CD8-positive, alpha-beta memory T cell (primary cell): ENCODE measurements around the gene ATG9A. TPM values are rescaled to one million over a fixed set of nuclear protein-coding genes. Genes with fewer than 3 reads are reported as not detected.

Experiments
- CTCF ChIA-PET: fragments of 350-600 bp; sonication (Branson Sonifier 250); formaldehyde crosslinking; loops from one replicate; lab custom pipeline; 2021; ENCODE audit warnings: antibody characterized with exemption; lab: Charles Lee
- POLR2A ChIA-PET: fragments of 350-600 bp; sonication (Branson Sonifier 250); formaldehyde crosslinking; loops from one replicate; lab custom pipeline; 2021; ENCODE audit warnings: antibody characterized with exemption; lab: Charles Lee
- DNase-seq, 5 donors: peaks; one replicate each; pipeline versions ENCODE4 v3.0.0 to v3.0.0-alpha.2; 2020 to 2022; ENCODE audit warnings: mixed read lengths in 1 of 5
- H3K27ac ChIP-seq: one replicate; pipeline ENCODE4 v1.7.0; 2013; ENCODE audit warnings: low read depth, mild to moderate bottlenecking, low read length, moderate library complexity
- H3K27me3 ChIP-seq: 2 replicates; pipeline ENCODE4 v1.7.0; 2013; ENCODE audit warnings: low read length, mild to moderate bottlenecking; ENCODE audit not compliant: insufficient read depth, poor library complexity, severe bottlenecking
- H3K36me3 ChIP-seq: 2 replicates; pipeline ENCODE4 v1.7.0; 2013; ENCODE audit warnings: mild to moderate bottlenecking, low read length, moderate library complexity; ENCODE audit not compliant: insufficient read depth
- H3K4me1 ChIP-seq: 2 replicates; pipeline ENCODE4 v1.7.0; 2013; ENCODE audit warnings: mild to moderate bottlenecking, low read length, moderate library complexity; ENCODE audit not compliant: insufficient read depth
- H3K4me3 ChIP-seq: 2 replicates; pipeline ENCODE4 v1.7.0; 2013; ENCODE audit warnings: mild to moderate bottlenecking, low read length
- H3K9me3 ChIP-seq: 2 replicates; pipeline ENCODE4 v1.7.0; 2013; ENCODE audit warnings: mild to moderate bottlenecking, low read length
- H3K27ac Mint-ChIP-seq, 8 donors: one replicate each; pipeline ENCODE4 v1.8.0; 2020 to 2021; ENCODE audit warnings: mixed read lengths in 8 of 8, mild to moderate bottlenecking in 6 of 8, inconsistent platforms in 3 of 8, moderate library complexity in 3 of 8
- H3K27me3 Mint-ChIP-seq, 2 donors: one replicate each; pipeline ENCODE4 v1.8.0; 2020 to 2021; ENCODE audit warnings: mixed read lengths in 2 of 2, mild to moderate bottlenecking in 1 of 2, moderate library complexity in 1 of 2
- H3K36me3 Mint-ChIP-seq, 3 donors: one replicate each; pipeline ENCODE4 v1.8.0; 2020 to 2021; ENCODE audit warnings: mixed read lengths in 3 of 3, inconsistent platforms in 1 of 3, mild to moderate bottlenecking in 1 of 3
- H3K4me1 Mint-ChIP-seq, 3 donors: one replicate each; pipeline ENCODE4 v1.8.0; 2020 to 2021; ENCODE audit warnings: mixed read lengths in 3 of 3, inconsistent platforms in 1 of 3, mild to moderate bottlenecking in 1 of 3
- H3K4me3 Mint-ChIP-seq, 7 donors: one replicate each; pipeline ENCODE4 v1.8.0; 2020 to 2021; ENCODE audit warnings: mixed read lengths in 7 of 7, mild to moderate bottlenecking in 6 of 7, moderate library complexity in 4 of 7, inconsistent platforms in 2 of 7
- H3K9me3 Mint-ChIP-seq, 5 donors: one replicate each; pipeline ENCODE4 v1.8.0; 2020 to 2022; ENCODE audit warnings: mixed read lengths in 5 of 5, mild to moderate bottlenecking in 3 of 5, moderate library complexity in 2 of 5, inconsistent platforms in 1 of 5
- polyA plus RNA-seq: library from polyadenylated mRNA; unstranded; fragments of 300-500 nt; fragmentation: Illumina TruSeq; gene quantifications from one replicate; pipeline ENCODE4 v1.2.3, GENCODE V29; 2021
- total RNA-seq, 2 experiments: library from RNA; stranded (reverse); gene quantifications; one replicate each; pipeline ENCODE4 v1.2.3, GENCODE V29; 2021

ATG9A gene
- total and polyA plus RNA-seq, 3 experiments from 2014 or later, result 32.0 to 52.9 (median 46.1) TPM

DNA sequence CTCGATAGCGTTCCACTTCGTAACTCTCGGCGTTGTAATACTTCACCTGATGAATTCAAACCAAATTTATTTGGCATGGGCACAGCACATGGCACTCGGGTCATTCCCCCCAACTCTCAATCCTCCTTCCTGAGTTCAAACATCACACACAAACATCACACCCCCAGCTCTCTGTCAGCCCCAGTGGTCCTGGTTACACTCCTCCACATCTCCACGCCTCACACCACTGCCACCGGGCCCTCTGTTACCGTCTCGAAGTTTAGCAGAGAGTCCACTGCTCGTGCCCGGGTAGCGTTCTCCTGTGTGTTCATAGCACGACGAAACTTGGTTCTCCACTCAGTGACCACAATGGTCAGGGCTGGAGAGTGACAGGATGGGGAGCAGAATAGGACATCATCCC, 15.3 kb downstream of the ATG9A start:
- Mint-ChIP-seq H3K27ac (peak overlapping the region in 1 of 8 donors; percentile 80), H3K36me3 (peaks cover 0 to 10% (median 5%) of the 10 kb centered on the region in 3 donors), H3K9me3 (no peaks in the 10 kb centered on the region), H3K27me3 (peaks cover 0 to 2% of the 10 kb centered on the region in 2 donors), H3K4me1 (peaks cover 25 to 43% (median 33%) of the 10 kb centered on the region in 3 donors), H3K4me3 (no peak overlapping the region)
- ChIA-PET CTCF (interaction anchor here (1.0 to 9.0 kb wide), 5 partner anchors 9 to 81 kb away, joined by 3 to 68 read pairs (median 22); partner anchors contain the start of genes NHEJ1 and SLC23A3), POLR2A (no interaction called here)
- no peak for DNase-seq
- Histone ChIP-seq H3K36me3 (peaks cover 3% of the 10 kb centered on the region), H3K4me3 (no peak overlapping the region), H3K9me3 (no peaks in the 10 kb centered on the region), H3K27ac (no peak overlapping the region), H3K27me3 (no peaks in the 10 kb centered on the region), H3K4me1 (peaks cover 21% of the 10 kb centered on the region)

DNA sequence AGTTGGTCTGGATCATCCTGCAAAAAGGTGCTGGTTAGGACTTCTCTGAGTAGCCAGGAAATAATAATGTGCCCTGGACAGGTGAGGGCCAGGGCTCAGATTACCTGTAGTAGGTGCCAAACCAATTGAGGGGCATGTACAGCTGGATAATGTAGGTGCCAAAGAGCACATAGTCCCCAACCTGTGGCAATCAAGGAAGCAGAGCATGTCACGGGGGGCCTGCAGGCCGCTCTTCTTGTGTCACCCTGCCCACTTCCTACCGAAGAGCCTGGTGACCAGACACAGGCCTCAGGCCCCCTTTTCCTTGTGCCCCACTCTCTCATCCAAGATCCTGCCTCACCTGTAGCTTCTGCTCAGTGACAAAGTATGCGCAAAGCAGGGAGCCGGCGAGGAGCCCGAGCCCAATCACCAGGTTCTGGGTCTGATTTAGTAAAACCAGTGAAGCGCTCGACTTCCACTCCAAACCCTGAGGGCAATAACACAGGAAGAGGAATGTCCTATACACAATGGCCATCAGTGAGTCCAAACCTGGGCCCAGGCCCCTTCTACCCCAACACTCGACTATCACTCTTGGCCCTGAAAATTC, 15.9 kb downstream of the ATG9A start:
- H3K27ac ChIP-seq, result no peak overlapping the region
- peaks cover 8% of the 10 kb centered on the region for H3K36me3 ChIP-seq
- ChIA-PET POLR2A (no interaction called here), CTCF (interaction anchor here (0.9 to 9.0 kb wide), 8 partner anchors 13 to 89 kb away, joined by 3 to 110 read pairs (median 8); partner anchors contain the start of genes CNPPD1, NHEJ1 and SLC23A3)
- H3K4me1 ChIP-seq, result peaks cover 18% of the 10 kb centered on the region
- H3K9me3 Mint-ChIP-seq, result no peaks in the 10 kb centered on the region
- peaks cover 0 to 16% (median 5%) of the 10 kb centered on the region in 3 donors for H3K36me3 Mint-ChIP-seq
- H3K4me3 ChIP-seq, result no peak overlapping the region
- peak overlapping the region in 1 of 7 donors; percentile 65 for H3K4me3 Mint-ChIP-seq
- peaks cover 25 to 45% (median 36%) of the 10 kb centered on the region in 3 donors for H3K4me1 Mint-ChIP-seq
- H3K27ac Mint-ChIP-seq, result peak overlapping the region in 1 of 8 donors; percentile 55
- H3K27me3 ChIP-seq, result no peaks in the 10 kb centered on the region
- H3K9me3 ChIP-seq, result no peaks in the 10 kb centered on the region
- H3K27me3 Mint-ChIP-seq, result peaks cover 0 to 2% of the 10 kb centered on the region in 2 donors
- DNase-seq, result no peak

DNA sequence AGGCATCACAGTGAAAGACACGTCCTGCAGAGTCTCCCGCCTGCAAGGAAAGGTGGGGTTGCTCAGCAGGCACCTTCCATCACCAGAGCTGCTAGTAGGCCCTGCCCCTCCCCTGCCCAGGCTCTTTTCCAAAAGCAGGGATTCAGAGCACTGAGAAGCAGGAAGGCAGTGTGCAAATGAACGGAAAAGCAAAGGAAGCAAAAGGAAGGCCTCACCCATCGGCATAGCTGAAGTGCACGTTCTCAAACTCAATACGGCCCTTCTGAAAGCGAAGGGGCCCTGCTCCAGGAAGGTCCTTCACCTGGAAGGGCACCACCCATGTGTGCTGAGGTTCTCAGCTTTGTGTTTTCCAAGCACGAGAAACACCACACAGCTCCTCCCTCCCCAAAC, 16.4 kb downstream of the ATG9A start:
- Mint-ChIP-seq H3K27ac (peak overlapping the region in 2 of 8 donors; percentile 55 to 74), H3K9me3 (no peaks in the 10 kb centered on the region), H3K36me3 (peaks cover 0 to 21% (median 5%) of the 10 kb centered on the region in 3 donors), H3K4me3 (peak overlapping the region in 1 of 7 donors; percentile 65), H3K4me1 (peaks cover 27 to 47% (median 40%) of the 10 kb centered on the region in 3 donors), H3K27me3 (peaks cover 0 to 2% of the 10 kb centered on the region in 2 donors)
- CTCF ChIA-PET, result interaction anchor here (0.9 to 9.0 kb wide), 8 partner anchors 12 to 89 kb away, joined by 3 to 110 read pairs (median 8); partner anchors contain the start of genes CNPPD1, NHEJ1 and SLC23A3
- POLR2A ChIA-PET, result no interaction called here
- peaks cover 18% of the 10 kb centered on the region for H3K4me1 ChIP-seq
- DNase-seq, result no peak
- H3K9me3 ChIP-seq, result no peaks in the 10 kb centered on the region
- H3K36me3 ChIP-seq, result peaks cover 13% of the 10 kb centered on the region
- H3K27me3 ChIP-seq, result no peaks in the 10 kb centered on the region
- H3K4me3 ChIP-seq, result no peak overlapping the region
- H3K27ac ChIP-seq, result no peak overlapping the region

DNA sequence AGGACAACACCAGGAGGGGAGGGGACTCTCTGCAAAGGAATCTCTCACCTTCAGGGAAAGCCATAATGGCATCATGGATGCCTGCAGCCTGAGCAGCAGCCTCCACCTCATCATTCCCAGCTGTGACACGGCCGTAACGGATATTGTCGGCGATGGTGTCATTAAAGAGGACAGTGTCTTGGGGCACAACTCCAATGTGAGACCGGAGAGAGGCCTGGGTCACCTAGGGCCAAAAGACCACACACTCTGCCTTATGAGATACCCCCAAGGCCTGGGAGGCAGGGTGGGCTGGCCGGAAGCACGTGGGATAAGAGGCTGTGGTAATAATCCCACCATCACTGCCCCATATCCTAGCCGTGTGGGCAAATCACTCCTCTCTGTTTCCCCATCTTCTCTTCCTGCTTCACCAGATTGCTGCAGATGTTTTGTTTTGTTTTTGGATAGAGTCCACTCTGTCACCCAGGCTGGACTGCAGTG, 18.5 kb downstream of the ATG9A start:
- no peak for DNase-seq
- Histone ChIP-seq H3K4me1 (peaks cover 26% of the 10 kb centered on the region), H3K27ac (peak overlapping the region; percentile 67), H3K36me3 (peaks cover 20% of the 10 kb centered on the region), H3K4me3 (peak overlapping the region; percentile 34), H3K27me3 (no peaks in the 10 kb centered on the region), H3K9me3 (no peaks in the 10 kb centered on the region)
- H3K4me3 Mint-ChIP-seq, result peak overlapping the region in 6 of 7 donors; percentile 11 to 88 (median 80)
- ChIA-PET POLR2A (interaction anchor here (0.7 to 1.3 kb wide), 11 partner anchors 18 to 131 kb away, joined by 3 to 23 read pairs (median 5); partner anchors contain the start of genes CNPPD1, DNAJB2 and TUBA4A), CTCF (interaction anchor here (0.6 to 9.0 kb wide), 34 partner anchors 9 to 181 kb away, joined by 3 to 110 read pairs (median 6); partner anchors contain the start of genes ANKZF1, ATG9A, CNPPD1 and DNAJB2)
- no peaks in the 10 kb centered on the region for H3K9me3 Mint-ChIP-seq
- no peaks in the 10 kb centered on the region for H3K27me3 Mint-ChIP-seq
- H3K27ac Mint-ChIP-seq, result peak overlapping the region; percentile 84 to 100 (median 95)
- H3K4me1 Mint-ChIP-seq, result peaks cover 30 to 52% (median 48%) of the 10 kb centered on the region in 3 donors
- H3K36me3 Mint-ChIP-seq, result peaks cover 0 to 31% (median 5%) of the 10 kb centered on the region in 3 donors

DNA sequence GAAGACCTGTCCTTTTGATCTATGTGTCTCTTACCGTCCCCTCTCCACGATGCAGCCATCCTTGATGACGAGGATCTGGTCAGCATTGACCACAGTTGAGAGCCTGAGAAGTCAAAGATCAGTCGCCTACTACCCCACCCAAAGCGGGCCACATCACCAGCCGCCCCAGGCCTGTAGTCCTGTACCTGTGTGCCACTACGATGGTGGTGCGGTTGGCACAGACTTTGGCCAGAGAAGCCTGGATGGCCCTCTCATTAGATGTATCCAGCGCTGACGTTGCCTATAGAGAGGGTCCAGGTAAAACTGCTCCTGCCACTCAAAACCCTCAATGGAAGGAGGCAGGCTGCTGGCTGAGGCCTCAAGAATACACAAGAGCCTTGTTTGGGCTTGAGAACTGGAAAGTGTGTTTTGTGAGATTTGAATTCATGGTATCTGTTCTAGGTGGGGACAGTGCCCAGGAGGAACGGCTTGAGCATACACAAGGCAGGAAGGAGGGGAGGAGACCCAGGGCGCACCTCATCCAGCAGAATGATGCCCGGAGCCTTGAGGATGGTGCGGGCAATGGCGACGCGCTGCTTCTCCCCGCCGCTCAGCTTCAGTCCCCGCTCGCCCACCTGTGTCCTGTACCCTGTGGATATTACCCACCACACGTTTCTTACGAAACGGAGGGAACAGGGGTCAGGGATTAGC, 19.1 kb downstream of the ATG9A start:
- H3K36me3 Mint-ChIP-seq, result peaks cover 0 to 31% (median 5%) of the 10 kb centered on the region in 3 donors
- Histone ChIP-seq H3K27ac (no peak overlapping the region), H3K27me3 (no peaks in the 10 kb centered on the region), H3K4me3 (no peak overlapping the region), H3K36me3 (peaks cover 20% of the 10 kb centered on the region), H3K9me3 (no peaks in the 10 kb centered on the region), H3K4me1 (peaks cover 29% of the 10 kb centered on the region)
- H3K4me1 Mint-ChIP-seq, result peaks cover 31 to 53% (median 49%) of the 10 kb centered on the region in 3 donors
- ChIA-PET POLR2A (no interaction called here), CTCF (interaction anchor here (1.4 to 9.0 kb wide), 10 partner anchors 10 to 152 kb away, joined by 4 to 110 read pairs (median 8); partner anchors contain the start of genes ANKZF1, ATG9A, CNPPD1 and DNAJB2)
- no peaks in the 10 kb centered on the region for H3K27me3 Mint-ChIP-seq
- H3K27ac Mint-ChIP-seq, result peak overlapping the region; percentile 74 to 96 (median 92)
- DNase-seq, result no peak
- H3K9me3 Mint-ChIP-seq, result no peaks in the 10 kb centered on the region
- H3K4me3 Mint-ChIP-seq, result peak overlapping the region in 4 of 7 donors; percentile 12 to 85 (median 38)

DNA sequence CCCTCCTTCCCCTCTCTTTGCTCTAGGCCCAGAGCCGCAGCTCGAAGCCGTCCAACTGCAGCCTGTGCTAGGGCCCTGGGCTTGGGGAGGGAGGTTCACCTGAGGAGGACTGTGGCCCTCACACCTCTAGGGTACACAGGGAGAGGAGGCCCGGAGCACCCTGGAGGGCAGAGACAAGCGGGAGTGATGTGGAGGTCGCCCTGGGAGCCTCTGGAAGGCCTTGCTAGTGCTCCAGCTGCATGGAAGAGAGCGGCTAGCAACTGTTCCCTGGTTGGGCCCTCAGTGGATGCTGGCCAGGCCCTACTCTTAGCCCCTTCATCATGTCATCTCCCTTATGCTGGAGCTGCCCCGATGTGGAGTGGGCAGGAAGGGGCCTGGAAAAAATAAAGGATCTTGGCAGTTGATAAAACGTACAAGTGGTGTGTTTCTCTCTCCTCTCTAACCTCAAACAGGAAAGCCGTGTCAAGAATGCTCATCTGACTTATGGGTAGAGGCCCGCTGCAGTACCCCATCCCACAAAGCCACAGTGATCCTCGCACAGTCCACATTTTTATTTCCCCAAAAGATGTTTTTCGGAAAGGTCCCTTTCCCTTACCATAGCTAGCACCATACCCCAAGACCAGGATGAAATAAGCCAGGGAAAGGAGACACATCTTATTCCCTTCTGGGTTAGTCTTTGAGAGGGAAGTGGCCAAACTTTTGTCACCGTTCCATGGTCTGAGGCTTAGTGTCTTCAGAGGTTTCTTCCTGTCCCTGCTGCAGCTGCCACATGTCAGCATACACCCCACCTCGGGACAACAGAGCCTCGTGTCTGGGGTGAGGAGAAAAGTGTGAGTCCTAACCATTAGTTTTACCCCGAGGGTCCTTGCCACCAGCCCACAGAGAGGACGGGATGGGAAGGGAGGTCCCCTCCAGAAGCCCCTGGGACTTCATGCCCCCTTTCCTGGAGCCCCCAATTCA, 19.9 kb downstream of the ATG9A start:
- Histone ChIP-seq H3K4me1 (peaks cover 29% of the 10 kb centered on the region), H3K27ac (no peak overlapping the region), H3K9me3 (no peaks in the 10 kb centered on the region), H3K4me3 (no peak overlapping the region), H3K27me3 (no peaks in the 10 kb centered on the region), H3K36me3 (peaks cover 20% of the 10 kb centered on the region)
- Mint-ChIP-seq H3K27ac (peak overlapping the region; percentile 66 to 96 (median 86)), H3K4me1 (peaks cover 32 to 53% (median 49%) of the 10 kb centered on the region in 3 donors), H3K27me3 (no peaks in the 10 kb centered on the region), H3K4me3 (peak overlapping the region in 5 of 7 donors; percentile 28 to 94 (median 44)), H3K9me3 (no peaks in the 10 kb centered on the region), H3K36me3 (peaks cover 0 to 31% (median 1%) of the 10 kb centered on the region in 3 donors)
- CTCF ChIA-PET, result interaction anchor here (1.4 to 7.1 kb wide), 7 partner anchors 9 to 151 kb away, joined by 4 to 110 read pairs (median 8); partner anchors contain the start of genes CNPPD1, NHEJ1 and SLC23A3
- DNase-seq, result no peak
- POLR2A ChIA-PET, result interaction anchor here (1.2 kb wide), 1 partner anchor 33 kb away, joined by 9 read pairs; the partner anchor contains the start of gene CNPPD1
